Stimulated activated naive B cell treated with anti-CD40 and anti-IgM and Interleukin-4, amounts not matched to agents 10 μg/mL and 1 μg/mL and 100 μg/mL, for 72 hours (primary cell): ENCODE data around the gene MFAP2.

Experiments used
- ATAC-seq, 2 donors: fragments of 150-1000 bp; cut with Tn5 transposase; replicated peaks; 2 replicates each; pipeline ENCODE4 v1.10.0; 2021; ENCODE audit warnings: moderate library complexity in 1 of 2
- DNase-seq: peaks from one replicate; pipeline ENCODE4 v3.0.0; 2021
- H3K27ac Mint-ChIP-seq: one replicate; pipeline ENCODE4 v1.8.0; 2022; ENCODE audit warnings: mild to moderate bottlenecking, mixed read lengths
- H3K27me3 Mint-ChIP-seq, 2 donors: one replicate each; pipeline ENCODE4 v1.8.0; 2022; ENCODE audit warnings: mixed read lengths in 2 of 2
- H3K36me3 Mint-ChIP-seq, 2 donors: one replicate each; pipeline ENCODE4 v1.8.0; 2022; ENCODE audit warnings: mixed read lengths in 2 of 2, mild to moderate bottlenecking in 1 of 2
- H3K4me1 Mint-ChIP-seq, 2 donors: one replicate each; pipeline ENCODE4 v1.8.0; 2022; ENCODE audit warnings: mixed read lengths in 2 of 2, mild to moderate bottlenecking in 1 of 2
- H3K4me3 Mint-ChIP-seq, 2 donors: one replicate each; pipeline ENCODE4 v1.8.0; 2022; ENCODE audit warnings: mild to moderate bottlenecking in 2 of 2, mixed read lengths in 2 of 2, moderate library complexity in 1 of 2
- H3K9me3 Mint-ChIP-seq, 2 donors: one replicate each; pipeline ENCODE4 v1.8.0; 2022; ENCODE audit warnings: mixed read lengths in 2 of 2, mild to moderate bottlenecking in 1 of 2

MFAP2 gene, protein sequence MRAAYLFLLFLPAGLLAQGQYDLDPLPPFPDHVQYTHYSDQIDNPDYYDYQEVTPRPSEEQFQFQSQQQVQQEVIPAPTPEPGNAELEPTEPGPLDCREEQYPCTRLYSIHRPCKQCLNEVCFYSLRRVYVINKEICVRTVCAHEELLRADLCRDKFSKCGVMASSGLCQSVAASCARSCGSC

DNA sequence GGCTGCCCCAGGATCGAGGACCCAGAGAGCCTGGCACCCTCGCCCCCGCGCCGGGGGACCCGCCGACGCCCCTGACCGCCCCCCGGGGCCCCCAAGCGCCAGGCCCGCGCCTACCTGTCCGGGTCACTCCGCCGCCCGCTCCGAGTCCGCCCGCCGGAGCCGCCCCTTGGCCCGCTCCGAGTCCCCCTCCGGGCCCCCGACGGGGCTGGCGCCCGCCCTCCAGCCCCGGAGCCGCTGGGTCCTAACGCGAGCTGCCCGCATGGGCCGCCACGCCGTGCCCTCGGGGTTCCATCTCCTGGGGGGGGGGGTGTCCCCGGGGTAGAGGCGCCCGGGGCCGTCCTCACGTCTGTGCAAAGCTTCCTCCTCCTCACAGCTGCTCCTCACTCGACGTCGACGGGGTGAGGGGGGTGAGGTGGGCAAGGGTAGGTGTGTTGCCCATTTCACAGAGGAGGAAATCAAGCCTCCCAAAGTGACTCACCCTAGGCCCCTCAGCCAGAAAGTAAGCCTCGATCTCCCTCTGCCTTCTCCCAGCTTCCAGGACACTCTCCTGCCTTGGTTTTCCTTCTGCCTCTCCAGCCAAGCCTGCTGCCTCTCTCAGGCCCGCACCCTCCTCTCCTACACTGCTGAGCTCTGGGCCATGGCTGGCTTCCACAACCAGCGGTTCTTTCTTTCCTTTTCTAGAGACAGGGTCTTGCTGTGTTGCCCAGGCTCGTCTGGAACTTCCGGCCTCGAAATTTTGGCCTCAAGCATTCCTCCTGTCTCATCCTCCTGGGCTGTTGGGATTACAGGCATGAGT, at the start of gene MFAP2:
MFAP2 (minus strand) TSS at position 148 of the 796 bp plus-strand sequence. CDS start 2,347 bp downstream, outside the sequence.
- peak within 1 kb of the TSS; percentile 32 for H3K27ac Mint-ChIP-seq
- ATAC-seq (peak in 1 of 2 donors; percentile 51), DNase-seq (no peak)
- peaks cover 3 to 7% of the 10 kb centered on the region in 2 donors for H3K36me3 Mint-ChIP-seq
- H3K9me3 Mint-ChIP-seq, result no peaks in the 10 kb centered on the region
- H3K27me3 Mint-ChIP-seq, result peaks cover 30 to 35% of the 10 kb centered on the region in 2 donors
- peaks cover 8 to 19% of the 10 kb centered on the region in 2 donors for H3K4me1 Mint-ChIP-seq
- H3K4me3 Mint-ChIP-seq, result peak within 1 kb of the TSS; percentile 61 to 69

DNA sequence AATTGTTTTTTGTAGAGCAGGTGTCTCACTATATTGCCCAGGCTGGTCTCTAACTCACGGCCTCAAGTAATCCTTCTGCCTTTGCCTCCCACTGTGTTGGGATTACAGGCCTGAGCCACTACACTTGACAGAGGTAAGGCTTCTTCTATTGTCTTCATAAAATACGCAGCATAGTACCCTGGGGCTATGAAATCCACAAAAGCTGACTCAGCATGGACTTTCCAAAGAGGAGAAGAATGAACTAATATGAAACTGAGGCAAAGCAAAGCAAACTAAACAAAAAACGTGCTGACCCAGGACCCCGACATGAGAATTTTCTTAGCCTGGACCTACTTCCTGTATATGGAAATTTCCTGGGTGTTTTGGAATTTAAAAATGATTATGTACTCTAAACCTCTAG, 49.8 kb upstream of the MFAP2 start:
- DNase-seq, result no peak
- H3K27me3 Mint-ChIP-seq, result no peaks in the 10 kb centered on the region
- H3K9me3 Mint-ChIP-seq, result no peaks in the 10 kb centered on the region
- no peak overlapping the region for H3K4me3 Mint-ChIP-seq
- H3K27ac Mint-ChIP-seq, result no peak overlapping the region
- H3K36me3 Mint-ChIP-seq, result peaks cover 26% of the 10 kb centered on the region in 2 donors
- no peaks in the 10 kb centered on the region for H3K4me1 Mint-ChIP-seq
- ATAC-seq, result no peak

DNA sequence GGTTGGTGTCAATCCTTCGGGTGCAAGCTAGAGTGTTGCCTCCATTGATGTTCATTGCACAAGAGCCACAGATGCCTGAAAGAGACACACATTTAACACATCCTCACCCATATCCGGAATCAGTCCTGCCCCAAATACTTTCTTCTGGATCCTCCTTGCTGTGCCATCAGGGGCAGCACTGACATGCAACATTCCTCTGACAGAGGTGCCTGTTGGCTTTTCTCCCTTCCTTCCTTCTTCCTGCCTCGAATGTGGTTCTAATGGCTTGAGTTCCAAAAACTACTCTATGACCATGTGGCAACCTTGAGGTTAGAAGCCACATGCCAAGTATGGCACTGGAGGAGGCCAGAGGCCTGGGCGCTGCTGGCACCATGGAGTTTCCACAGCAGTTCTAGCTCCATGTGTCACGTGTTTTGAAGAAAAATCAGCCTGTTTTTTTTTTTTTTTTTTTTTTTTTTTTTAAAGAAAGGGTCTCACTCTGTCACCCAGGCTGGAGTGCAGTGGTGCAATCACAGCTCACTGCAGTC, 48.3 kb upstream of the MFAP2 start:
- Mint-ChIP-seq H3K36me3 (peaks cover 22 to 36% of the 10 kb centered on the region in 2 donors), H3K27ac (no peak overlapping the region), H3K4me1 (peaks cover 3 to 4% of the 10 kb centered on the region in 2 donors), H3K4me3 (no peak overlapping the region), H3K27me3 (no peaks in the 10 kb centered on the region), H3K9me3 (no peaks in the 10 kb centered on the region)
- no peak for DNase-seq
- ATAC-seq, result no peak

DNA sequence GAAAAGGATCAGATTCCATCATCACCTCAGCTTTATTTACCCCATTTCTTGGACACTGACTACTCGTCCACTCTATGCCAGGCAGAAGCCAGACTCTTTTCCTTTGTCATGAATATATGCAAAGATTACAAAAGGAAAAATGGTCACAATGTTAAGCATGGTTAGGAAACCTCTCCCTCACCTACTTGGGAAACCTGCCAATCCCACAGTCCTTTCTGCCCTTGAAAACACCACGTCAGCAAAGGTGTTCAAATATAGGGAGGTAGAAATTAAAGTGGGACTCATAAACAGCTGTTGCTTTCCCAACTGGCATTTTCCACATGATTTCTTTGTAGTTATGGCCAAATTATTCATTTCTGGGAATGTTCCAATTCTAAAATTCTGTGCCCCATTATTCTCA, 47.5 kb upstream of the MFAP2 start:
- ATAC-seq (no peak), DNase-seq (no peak)
- Mint-ChIP-seq H3K4me1 (peaks cover 10 to 12% of the 10 kb centered on the region in 2 donors), H3K4me3 (no peak overlapping the region), H3K27me3 (no peaks in the 10 kb centered on the region), H3K9me3 (no peaks in the 10 kb centered on the region), H3K27ac (no peak overlapping the region), H3K36me3 (peaks cover 20 to 44% of the 10 kb centered on the region in 2 donors)

DNA sequence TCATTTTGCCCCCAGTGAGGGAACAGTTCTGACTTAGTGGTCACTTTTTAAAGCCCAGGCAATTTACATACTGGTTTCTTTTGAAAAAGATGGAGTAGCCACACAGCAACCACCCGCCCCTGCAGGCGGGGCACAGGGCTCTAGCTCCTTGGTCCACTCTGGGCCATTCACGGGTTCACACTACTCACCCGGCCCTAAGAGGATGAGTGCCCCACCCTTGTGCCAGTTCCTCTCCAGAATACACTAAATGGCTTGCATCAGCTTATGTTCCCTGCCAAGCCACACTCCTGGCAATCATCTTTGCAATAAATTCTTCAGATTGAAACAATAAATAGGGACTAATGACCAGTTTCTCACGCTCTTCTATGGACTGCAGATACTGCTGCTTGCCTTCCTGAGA, 47.0 kb upstream of the MFAP2 start:
- no peak overlapping the region for H3K4me3 Mint-ChIP-seq
- H3K36me3 Mint-ChIP-seq, result peaks cover 20 to 47% of the 10 kb centered on the region in 2 donors
- no peak for DNase-seq
- no peak overlapping the region for H3K27ac Mint-ChIP-seq
- no peaks in the 10 kb centered on the region for H3K27me3 Mint-ChIP-seq
- no peaks in the 10 kb centered on the region for H3K9me3 Mint-ChIP-seq
- peaks cover 11 to 14% of the 10 kb centered on the region in 2 donors for H3K4me1 Mint-ChIP-seq
- ATAC-seq, result no peak

DNA sequence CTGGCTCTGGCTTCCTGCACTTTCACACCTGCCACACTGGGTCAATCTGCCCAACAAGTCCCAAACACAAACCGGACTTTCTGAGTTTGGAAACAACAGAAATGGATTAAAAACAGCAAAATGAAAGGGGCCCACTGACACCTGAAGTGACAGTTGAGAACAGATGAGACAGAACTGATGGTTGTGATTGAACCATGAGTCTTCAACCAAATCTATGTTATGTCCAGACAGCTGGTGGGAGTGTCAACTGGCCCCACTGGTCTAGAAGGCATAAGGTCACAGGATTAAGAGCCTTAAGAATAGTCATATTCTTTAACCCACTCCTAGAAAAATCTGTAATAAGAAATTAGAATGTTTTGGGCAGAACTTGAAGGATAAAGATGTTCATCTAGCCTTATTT, 44.3 kb upstream of the MFAP2 start:
- Mint-ChIP-seq H3K4me1 (peaks cover 11 to 14% of the 10 kb centered on the region in 2 donors), H3K9me3 (no peaks in the 10 kb centered on the region), H3K36me3 (peaks cover 33 to 58% of the 10 kb centered on the region in 2 donors), H3K27me3 (no peaks in the 10 kb centered on the region), H3K27ac (no peak overlapping the region), H3K4me3 (no peak overlapping the region)
- no peak for ATAC-seq
- no peak for DNase-seq

DNA sequence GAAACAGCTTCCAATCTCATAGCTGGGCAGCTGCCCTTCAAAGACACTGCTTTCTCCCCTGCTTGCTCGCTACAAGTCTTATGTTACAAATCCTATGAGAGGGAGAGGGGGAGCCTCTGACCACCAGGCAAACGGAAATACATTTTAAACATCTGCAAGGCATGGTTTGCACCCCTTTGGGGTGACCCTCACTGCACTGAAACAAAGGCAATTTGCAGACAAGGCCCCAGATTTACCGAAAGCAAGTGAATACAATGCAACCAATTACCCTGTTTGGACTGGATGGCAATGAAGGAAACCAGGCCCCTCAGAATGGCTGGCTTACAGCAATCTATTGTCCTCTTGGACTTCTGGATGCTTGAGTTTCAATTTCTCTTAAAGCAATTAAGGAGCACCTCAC, 43.2 kb upstream of the MFAP2 start:
- peaks cover 32 to 59% of the 10 kb centered on the region in 2 donors for H3K36me3 Mint-ChIP-seq
- H3K27ac Mint-ChIP-seq, result no peak overlapping the region
- ATAC-seq (no peak), DNase-seq (no peak)
- no peak overlapping the region for H3K4me3 Mint-ChIP-seq
- H3K27me3 Mint-ChIP-seq, result no peaks in the 10 kb centered on the region
- H3K4me1 Mint-ChIP-seq, result peaks cover 18 to 25% of the 10 kb centered on the region in 2 donors
- no peaks in the 10 kb centered on the region for H3K9me3 Mint-ChIP-seq

DNA sequence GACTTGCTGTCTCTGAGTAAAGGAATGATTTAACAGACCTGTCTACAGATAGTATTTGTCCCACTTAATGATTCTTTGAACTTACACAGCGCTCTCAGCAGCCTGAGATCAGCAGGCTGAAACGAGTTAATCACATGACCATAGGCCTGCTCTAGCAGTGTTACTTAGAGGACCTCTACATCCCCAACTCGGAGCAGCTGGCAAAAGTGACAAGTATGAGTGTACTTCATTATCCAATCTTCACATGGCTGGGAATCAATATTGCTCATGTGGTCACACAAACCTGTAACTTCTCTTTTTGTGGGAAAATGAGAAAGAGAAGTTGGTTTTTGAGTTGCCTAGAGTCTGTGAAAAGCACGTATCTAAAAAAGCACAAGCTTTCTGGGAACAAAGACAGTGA, 42.7 kb upstream of the MFAP2 start:
- H3K4me3 Mint-ChIP-seq, result no peak overlapping the region
- ATAC-seq (peak; percentile 90 to 92), DNase-seq (no peak)
- peak overlapping the region; percentile 73 for H3K27ac Mint-ChIP-seq
- no peaks in the 10 kb centered on the region for H3K9me3 Mint-ChIP-seq
- peaks cover 18 to 26% of the 10 kb centered on the region in 2 donors for H3K4me1 Mint-ChIP-seq
- H3K36me3 Mint-ChIP-seq, result peaks cover 30 to 58% of the 10 kb centered on the region in 2 donors
- no peaks in the 10 kb centered on the region for H3K27me3 Mint-ChIP-seq

DNA sequence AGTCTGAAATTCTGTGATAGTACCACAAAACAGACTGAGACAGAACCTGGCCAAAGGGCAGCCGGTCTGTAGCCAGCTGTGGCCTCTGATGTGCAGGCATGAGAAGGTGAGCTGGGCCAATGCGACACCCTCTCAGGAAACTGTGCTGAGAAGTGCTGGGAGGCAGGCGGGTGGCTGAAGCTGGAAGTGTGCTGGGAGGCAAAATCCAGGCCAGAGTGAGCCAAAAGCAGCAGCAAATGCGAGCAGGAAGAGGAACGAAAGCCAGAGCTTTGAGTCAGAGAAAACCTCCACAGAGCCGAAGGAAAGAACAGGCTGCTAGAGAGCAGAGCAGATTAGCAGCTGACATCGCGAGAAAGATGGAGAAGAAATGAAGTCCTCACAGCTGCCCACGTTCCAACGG, 41.5 kb upstream of the MFAP2 start:
- H3K36me3 Mint-ChIP-seq, result peaks cover 25 to 54% of the 10 kb centered on the region in 2 donors
- no peak overlapping the region for H3K27ac Mint-ChIP-seq
- DNase-seq (no peak), ATAC-seq (no peak)
- no peaks in the 10 kb centered on the region for H3K27me3 Mint-ChIP-seq
- no peaks in the 10 kb centered on the region for H3K9me3 Mint-ChIP-seq
- peaks cover 18 to 26% of the 10 kb centered on the region in 2 donors for H3K4me1 Mint-ChIP-seq
- no peak overlapping the region for H3K4me3 Mint-ChIP-seq

DNA sequence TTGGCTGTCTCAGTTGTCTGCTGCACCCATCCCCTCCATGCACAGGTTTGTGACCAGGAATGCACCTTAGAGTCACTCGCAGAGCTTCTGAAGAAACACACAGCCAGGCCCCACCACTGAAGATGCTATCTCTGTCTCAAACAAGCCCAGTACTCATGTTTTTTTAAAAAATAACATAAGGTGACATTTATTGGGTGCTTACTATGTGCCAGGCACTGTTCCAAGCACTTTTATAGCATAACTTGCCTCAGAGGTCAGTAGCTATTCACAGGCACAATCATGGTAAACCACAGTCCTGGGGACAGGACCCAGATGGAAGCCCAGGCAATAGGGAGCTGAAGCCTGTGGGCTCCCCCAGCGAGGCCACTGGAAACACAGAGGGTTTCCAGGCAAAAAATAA, 40.1 kb upstream of the MFAP2 start:
- H3K27me3 Mint-ChIP-seq, result no peaks in the 10 kb centered on the region
- no peaks in the 10 kb centered on the region for H3K9me3 Mint-ChIP-seq
- peaks cover 18 to 26% of the 10 kb centered on the region in 2 donors for H3K4me1 Mint-ChIP-seq
- ATAC-seq (no peak), DNase-seq (no peak)
- H3K36me3 Mint-ChIP-seq, result peaks cover 19 to 59% of the 10 kb centered on the region in 2 donors
- H3K4me3 Mint-ChIP-seq, result no peak overlapping the region
- H3K27ac Mint-ChIP-seq, result no peak overlapping the region

DNA sequence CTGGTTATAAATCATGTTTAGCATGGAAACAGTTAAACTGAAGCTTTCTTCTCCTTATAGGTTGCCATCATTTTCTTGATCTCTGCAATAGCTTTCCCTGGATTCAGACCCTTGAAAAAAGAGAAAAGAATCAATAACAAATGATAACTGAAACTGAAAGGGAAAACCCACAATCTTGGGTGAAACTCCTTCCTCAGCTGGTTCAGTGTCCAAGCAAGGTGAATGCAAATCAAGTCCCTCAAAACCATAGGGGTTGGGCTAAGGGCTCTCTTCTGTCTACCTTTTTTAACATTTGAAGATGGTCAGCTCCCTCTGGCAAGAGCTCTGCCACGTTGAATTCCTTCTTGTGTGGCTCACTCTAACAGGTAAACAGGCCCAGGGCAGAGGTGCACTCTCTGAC, 38.4 kb upstream of the MFAP2 start:
- DNase-seq (no peak), ATAC-seq (no peak)
- no peak overlapping the region for H3K4me3 Mint-ChIP-seq
- H3K27ac Mint-ChIP-seq, result peak overlapping the region; percentile 59
- H3K4me1 Mint-ChIP-seq, result peaks cover 19 to 28% of the 10 kb centered on the region in 2 donors
- H3K36me3 Mint-ChIP-seq, result peaks cover 19 to 49% of the 10 kb centered on the region in 2 donors
- H3K27me3 Mint-ChIP-seq, result no peaks in the 10 kb centered on the region
- no peaks in the 10 kb centered on the region for H3K9me3 Mint-ChIP-seq

DNA sequence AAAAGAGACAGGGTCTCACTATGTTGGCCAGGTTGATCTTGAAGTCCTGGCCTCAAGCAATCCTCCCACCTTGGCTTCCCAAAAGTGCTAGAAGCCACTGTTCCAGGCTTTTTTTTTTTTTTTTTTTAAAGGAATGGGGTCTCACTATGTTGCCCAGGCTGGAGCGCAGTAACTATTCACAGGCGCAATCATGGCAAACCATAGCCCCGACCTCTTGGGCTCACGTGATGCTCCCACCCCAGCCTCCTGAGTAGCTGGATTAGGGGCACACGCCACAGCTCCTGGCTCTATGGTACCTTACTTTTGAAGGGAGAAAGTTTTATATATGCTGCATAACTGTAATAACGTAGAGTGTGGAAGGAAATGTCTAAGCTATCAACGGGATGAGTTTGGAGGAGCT, 37.0 kb upstream of the MFAP2 start:
- H3K27ac Mint-ChIP-seq, result no peak overlapping the region
- H3K4me3 Mint-ChIP-seq, result no peak overlapping the region
- peaks cover 14 to 19% of the 10 kb centered on the region in 2 donors for H3K4me1 Mint-ChIP-seq
- peaks cover 19 to 37% of the 10 kb centered on the region in 2 donors for H3K36me3 Mint-ChIP-seq
- ATAC-seq (no peak), DNase-seq (no peak)
- H3K27me3 Mint-ChIP-seq, result peaks cover 0 to 4% of the 10 kb centered on the region in 2 donors
- H3K9me3 Mint-ChIP-seq, result no peaks in the 10 kb centered on the region

DNA sequence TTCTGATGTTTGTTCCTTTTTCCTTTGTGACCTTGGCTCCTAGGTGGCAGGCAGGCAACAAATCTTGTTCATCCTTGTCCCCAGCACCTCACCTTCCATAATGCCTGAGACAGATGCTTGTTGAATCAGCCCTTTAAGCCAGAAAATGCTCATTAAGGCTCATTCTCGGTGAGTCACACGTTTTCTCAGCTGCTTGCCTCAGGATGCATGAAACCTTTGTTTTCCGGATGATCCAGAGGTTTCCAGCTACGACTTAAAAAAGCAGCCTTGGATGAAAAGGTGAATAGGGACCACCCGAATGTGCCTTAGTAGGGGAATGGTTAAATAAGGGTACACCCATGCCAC, 35.9 kb upstream of the MFAP2 start:
- Mint-ChIP-seq H3K4me3 (no peak overlapping the region), H3K4me1 (peaks cover 17 to 24% of the 10 kb centered on the region in 2 donors), H3K27me3 (peaks cover 0 to 4% of the 10 kb centered on the region in 2 donors), H3K27ac (no peak overlapping the region), H3K9me3 (no peaks in the 10 kb centered on the region), H3K36me3 (peaks cover 19 to 34% of the 10 kb centered on the region in 2 donors)
- ATAC-seq (no peak), DNase-seq (no peak)

DNA sequence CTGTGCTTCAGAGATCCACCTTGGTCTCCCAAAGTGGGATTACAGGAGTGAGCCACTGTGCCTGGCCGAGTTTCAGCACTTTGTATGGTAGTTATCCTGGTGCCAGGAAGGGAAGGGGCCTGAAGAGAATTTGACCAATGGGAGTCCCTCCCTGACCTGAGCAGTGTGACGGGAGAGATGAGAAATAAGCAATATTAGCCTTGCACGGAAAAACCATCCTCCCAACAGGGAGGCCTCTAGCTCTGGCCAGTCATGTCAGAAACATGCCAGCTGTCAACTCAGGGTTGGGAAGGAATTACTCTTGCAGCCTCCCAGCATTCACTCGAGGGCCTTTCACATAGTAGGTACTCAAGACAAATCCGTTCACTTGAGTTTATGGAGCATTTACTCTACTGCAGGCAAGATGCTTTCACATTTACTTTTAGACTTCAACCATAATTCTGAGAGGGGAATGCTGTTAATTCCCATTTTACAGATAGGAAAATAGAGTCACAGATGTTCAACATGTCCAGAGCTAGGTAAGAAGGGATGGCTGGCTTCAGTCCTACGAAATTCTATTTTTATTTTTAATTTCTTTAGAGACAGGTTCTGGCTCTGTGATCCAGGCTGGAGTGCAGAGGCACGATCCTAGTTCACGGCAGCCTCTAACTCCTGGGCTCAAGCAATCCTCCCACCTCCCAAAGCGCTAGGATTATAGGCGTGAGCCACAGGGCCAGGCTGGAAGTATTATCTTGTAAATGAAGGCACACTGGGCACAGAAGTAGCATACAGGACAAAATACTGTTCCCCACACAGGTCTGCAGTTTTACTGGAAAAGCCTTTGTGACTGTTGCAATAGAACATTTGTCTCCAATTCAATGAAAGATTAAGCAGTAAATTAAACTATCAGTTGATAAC, 34.5 kb upstream of the MFAP2 start:
- H3K36me3 Mint-ChIP-seq, result peaks cover 7 to 25% of the 10 kb centered on the region in 2 donors
- H3K27ac Mint-ChIP-seq, result no peak overlapping the region
- DNase-seq, result no peak
- ATAC-seq, result no peak
- H3K4me3 Mint-ChIP-seq, result no peak overlapping the region
- peaks cover 0 to 4% of the 10 kb centered on the region in 2 donors for H3K27me3 Mint-ChIP-seq
- peaks cover 27 to 37% of the 10 kb centered on the region in 2 donors for H3K4me1 Mint-ChIP-seq
- H3K9me3 Mint-ChIP-seq, result no peaks in the 10 kb centered on the region
